HEK293 (cell line): ENCODE results near the gene KRT36.

Source experiments
- CTCF ChIA-PET: fragments of 350-600 bp; formaldehyde crosslinking; extraction: SDS; loops from one replicate; lab custom pipeline; 2021; ENCODE audit warnings: antibody characterized with exemption; lab: Yijun Ruan, JAX
- POLR2A ChIA-PET: fragments of 300-600 bp; formaldehyde crosslinking; extraction: SDS; loops from one replicate; lab custom pipeline; 2020; ENCODE audit warnings: antibody characterized with exemption, inconsistent platforms; lab: Yijun Ruan, JAX
- H3K27ac ChIP-seq: fragments of 200-500 bp; sonication (Bioruptor generic); 2 replicates; pipeline ENCODE4 v1.5.1; 2014; ENCODE audit warnings: low read depth, low read length, control low read depth, inconsistent platforms; ENCODE audit errors: extremely low read depth
- H3K36me3 ChIP-seq, 2 experiments: fragments of 200-500 bp in 1 of 2; sonication (Bioruptor generic) in 1 of 2; 1 replicate in 1 of 2; 2 replicates in 1 of 2; pipeline ENCODE4 v1.5.1; 2014 to 2017; ENCODE audit warnings: inconsistent platforms in 2 of 2, low read length in 2 of 2; ENCODE audit not compliant: control insufficient read depth in 2 of 2, insufficient read depth in 1 of 2
- H3K4me1 ChIP-seq: fragments of 200-500 bp; sonication (Bioruptor generic); 2 replicates; pipeline ENCODE4 v1.5.1; 2014; ENCODE audit warnings: mild to moderate bottlenecking, low read length, inconsistent platforms; ENCODE audit not compliant: control insufficient read depth, insufficient read depth
- H3K4me3 ChIP-seq: 2 replicates; pipeline ENCODE4 v1.5.1; 2011; ENCODE audit warnings: low read depth, mild to moderate bottlenecking, control low read depth, low read length, moderate library complexity
- H3K9me3 ChIP-seq: fragments of 200-500 bp; sonication (Bioruptor generic); 2 replicates; pipeline ENCODE4 v1.5.1; 2014; ENCODE audit warnings: low read depth, low read length, inconsistent platforms; ENCODE audit not compliant: control insufficient read depth, insufficient read depth
- FEZF1 ChIP-seq: fragments of 450-650 bp; formaldehyde crosslinking; IDR thresholded peaks from 2 replicates; pipeline ENCODE4 v1.5.1; 2016; ENCODE audit warnings: missing biosample characterization, missing genetic modification characterization
- HOXA7 ChIP-seq: sonication (generic); formaldehyde crosslinking; IDR thresholded peaks from 2 replicates; pipeline ENCODE4 v1.8.1; 2022; ENCODE audit warnings: missing genetic modification reagents, borderline replicate concordance
- IKZF3 ChIP-seq: fragments of 450-650 bp; IDR thresholded peaks from 2 replicates; pipeline ENCODE4 v1.5.0; 2018; ENCODE audit warnings: missing biosample characterization, mild to moderate bottlenecking, missing genetic modification characterization, moderate library complexity
- PRDM1 ChIP-seq: fragments of 450-650 bp; formaldehyde crosslinking; IDR thresholded peaks from 2 replicates; pipeline ENCODE4; 2016; ENCODE audit warnings: missing biosample characterization, missing genetic modification characterization
- SCRT2 ChIP-seq: fragments of 450-650 bp; formaldehyde crosslinking; IDR thresholded peaks from 2 replicates; pipeline ENCODE4 v1.5.1; 2016; ENCODE audit warnings: missing biosample characterization, missing genetic modification characterization
- SP7 ChIP-seq: fragments of 450-650 bp; formaldehyde crosslinking; IDR thresholded peaks from 2 replicates; pipeline ENCODE4 v1.5.1; 2016; ENCODE audit warnings: missing biosample characterization, missing genetic modification characterization
- YY2 ChIP-seq: fragments of 450-650 bp; formaldehyde crosslinking; IDR thresholded peaks from 2 replicates; pipeline ENCODE4 v1.5.1; 2016; ENCODE audit warnings: missing biosample characterization, missing genetic modification characterization
- ZBTB17 ChIP-seq: fragments of 450-650 bp; formaldehyde crosslinking; IDR thresholded peaks from 2 replicates; pipeline ENCODE4 v1.5.1; 2016; ENCODE audit warnings: missing biosample characterization, missing genetic modification characterization
- ZBTB20 ChIP-seq: fragments of 450-650 bp; formaldehyde crosslinking; IDR thresholded peaks from 2 replicates; pipeline ENCODE4 v1.5.1; 2016; ENCODE audit warnings: missing biosample characterization, missing genetic modification characterization
- ZIC2 ChIP-seq: fragments of 450-650 bp; formaldehyde crosslinking; IDR thresholded peaks from 2 replicates; pipeline ENCODE4 v1.5.1; 2016; ENCODE audit warnings: missing biosample characterization, missing genetic modification characterization
- ZNF114 ChIP-seq: fragments of 450-650 bp; formaldehyde crosslinking; IDR thresholded peaks from 2 replicates; pipeline ENCODE4 v1.5.0; 2017; ENCODE audit warnings: missing biosample characterization, missing genetic modification characterization
- ZNF169 ChIP-seq: fragments of 450-650 bp; formaldehyde crosslinking; IDR thresholded peaks from 2 replicates; pipeline ENCODE4 v1.5.1; 2016; ENCODE audit warnings: missing biosample characterization, missing genetic modification characterization
- ZNF211 ChIP-seq: fragments of 450-650 bp; formaldehyde crosslinking; IDR thresholded peaks from 2 replicates; pipeline ENCODE4 v1.5.1; 2016; ENCODE audit warnings: low read depth, missing biosample characterization, missing genetic modification characterization
- ZNF221 ChIP-seq: fragments of 450-650 bp; formaldehyde crosslinking; IDR thresholded peaks from 2 replicates; pipeline ENCODE4 v1.5.1; 2017; ENCODE audit warnings: missing biosample characterization, missing genetic modification characterization, borderline replicate concordance
- ZNF292 ChIP-seq: fragments of 450-650 bp; formaldehyde crosslinking; IDR thresholded peaks from 2 replicates; pipeline ENCODE4 v1.5.1; 2016; ENCODE audit warnings: low read depth, missing biosample characterization, missing genetic modification characterization, borderline replicate concordance
- ZNF311 ChIP-seq: fragments of 450-650 bp; formaldehyde crosslinking; IDR thresholded peaks from 2 replicates; pipeline ENCODE4 v1.5.1; 2017; ENCODE audit warnings: missing biosample characterization, missing genetic modification characterization, borderline replicate concordance
- ZNF391 ChIP-seq: fragments of 450-650 bp; formaldehyde crosslinking; IDR thresholded peaks from 2 replicates; pipeline ENCODE4 v1.5.1; 2016; ENCODE audit warnings: low read depth, missing biosample characterization, missing genetic modification characterization, borderline replicate concordance
- ZNF394 ChIP-seq: fragments of 450-650 bp; formaldehyde crosslinking; IDR thresholded peaks from 2 replicates; pipeline ENCODE4 v1.5.1; 2016; ENCODE audit warnings: missing biosample characterization, missing genetic modification characterization, mild to moderate bottlenecking, moderate library complexity, borderline replicate concordance
- ZNF404 ChIP-seq: fragments of 450-650 bp; formaldehyde crosslinking; IDR thresholded peaks from 2 replicates; pipeline ENCODE4 v1.5.1; 2017; ENCODE audit warnings: missing biosample characterization, missing genetic modification characterization
- ZNF416 ChIP-seq: fragments of 450-650 bp; formaldehyde crosslinking; IDR thresholded peaks from 2 replicates; pipeline ENCODE4 v1.5.1; 2016; ENCODE audit warnings: missing biosample characterization, missing genetic modification characterization
- ZNF426 ChIP-seq: fragments of 450-650 bp; formaldehyde crosslinking; IDR thresholded peaks from 2 replicates; pipeline ENCODE4 v1.5.1; 2017; ENCODE audit warnings: missing biosample characterization, missing genetic modification characterization, mild to moderate bottlenecking, inconsistent platforms, moderate library complexity
- ZNF558 ChIP-seq: fragments of 450-650 bp; formaldehyde crosslinking; IDR thresholded peaks from 2 replicates; pipeline ENCODE4 v1.5.1; 2016; ENCODE audit warnings: missing biosample characterization, missing genetic modification characterization
- ZNF623 ChIP-seq: fragments of 450-650 bp; formaldehyde crosslinking; IDR thresholded peaks from 2 replicates; pipeline ENCODE4 v1.5.1; 2016; ENCODE audit warnings: missing biosample characterization, missing genetic modification characterization
- ZNF660 ChIP-seq: fragments of 450-650 bp; IDR thresholded peaks from 2 replicates; pipeline ENCODE4 v1.5.1; 2018; ENCODE audit warnings: missing biosample characterization, mild to moderate bottlenecking, missing genetic modification characterization
- ZSCAN23 ChIP-seq: fragments of 450-650 bp; formaldehyde crosslinking; IDR thresholded peaks from 2 replicates; pipeline ENCODE4 v1.5.1; 2016; ENCODE audit warnings: missing biosample characterization, missing genetic modification characterization
- TF ChIP-seq, protein P1 (sequence below): fragments of 450-650 bp; IDR thresholded peaks from 2 replicates; pipeline ENCODE4 v1.5.1; 2018; ENCODE audit warnings: missing biosample characterization, missing genetic modification characterization
- TF ChIP-seq, protein P2 (sequence below): fragments of 450-650 bp; formaldehyde crosslinking; IDR thresholded peaks from 2 replicates; pipeline ENCODE4 v1.5.1; 2016; ENCODE audit warnings: missing biosample characterization, missing genetic modification characterization
- TF ChIP-seq, protein P3 (sequence below): fragments of 450-650 bp; formaldehyde crosslinking; IDR thresholded peaks from 2 replicates; pipeline ENCODE4 v1.5.1; 2016; ENCODE audit warnings: missing biosample characterization, missing genetic modification characterization
- TF ChIP-seq, protein P4 (sequence below): fragments of 450-650 bp; formaldehyde crosslinking; IDR thresholded peaks from 2 replicates; pipeline ENCODE4 v1.5.1; 2016; ENCODE audit warnings: missing biosample characterization, missing genetic modification characterization, low read depth

The KRT36 gene

DNA sequence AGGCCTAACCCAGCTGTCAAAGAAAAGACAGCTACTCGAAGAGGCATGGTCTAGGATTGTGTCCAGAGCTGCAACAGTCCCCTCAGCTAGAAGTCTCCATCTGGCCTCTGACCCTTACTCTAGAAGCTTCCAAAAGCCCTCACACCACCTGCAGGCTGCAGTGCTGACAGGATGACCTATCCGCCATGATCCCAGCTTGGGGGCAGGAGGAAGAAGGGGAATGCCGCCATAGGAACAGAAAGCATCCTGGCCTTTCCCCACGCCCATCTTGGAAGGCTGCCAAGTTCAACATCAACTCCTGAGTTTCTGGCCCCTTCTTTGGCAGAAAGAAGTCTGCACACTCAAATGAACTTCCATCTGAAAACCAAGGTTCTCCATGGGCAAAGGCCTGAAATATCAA lies 3.1 kb upstream of the KRT36 start (continued):
- TF ChIP-seq SCRT2 (tag by site-specific recombination) (no peak), ZNF391 (tag by site-specific recombination) (no peak), ZNF426 (no peak), SP7 (tag by site-specific recombination) (0 out of 2 replicates have a peak, but pooled peaks have one; percentile 11), ZIC2 (tag by site-specific recombination) (peak; percentile 29; the same call in 1 of the 2 replicates), ZBTB20 (peak; percentile 15; the same call in 1 of the 2 replicates), FEZF1 (tag by site-specific recombination) (no peak), ZNF221 (tag by site-specific recombination) (no peak), ZSCAN23 (tag by site-specific recombination) (no peak), ZBTB17 (tag by site-specific recombination) (peak; percentile 88)
- TF ChIP-seq, protein P1, sequence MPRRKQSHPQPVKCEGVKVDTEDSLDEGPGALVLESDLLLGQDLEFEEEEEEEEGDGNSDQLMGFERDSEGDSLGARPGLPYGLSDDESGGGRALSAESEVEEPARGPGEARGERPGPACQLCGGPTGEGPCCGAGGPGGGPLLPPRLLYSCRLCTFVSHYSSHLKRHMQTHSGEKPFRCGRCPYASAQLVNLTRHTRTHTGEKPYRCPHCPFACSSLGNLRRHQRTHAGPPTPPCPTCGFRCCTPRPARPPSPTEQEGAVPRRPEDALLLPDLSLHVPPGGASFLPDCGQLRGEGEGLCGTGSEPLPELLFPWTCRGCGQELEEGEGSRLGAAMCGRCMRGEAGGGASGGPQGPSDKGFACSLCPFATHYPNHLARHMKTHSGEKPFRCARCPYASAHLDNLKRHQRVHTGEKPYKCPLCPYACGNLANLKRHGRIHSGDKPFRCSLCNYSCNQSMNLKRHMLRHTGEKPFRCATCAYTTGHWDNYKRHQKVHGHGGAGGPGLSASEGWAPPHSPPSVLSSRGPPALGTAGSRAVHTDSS (tag by site-specific recombination), result no peak

DNA sequence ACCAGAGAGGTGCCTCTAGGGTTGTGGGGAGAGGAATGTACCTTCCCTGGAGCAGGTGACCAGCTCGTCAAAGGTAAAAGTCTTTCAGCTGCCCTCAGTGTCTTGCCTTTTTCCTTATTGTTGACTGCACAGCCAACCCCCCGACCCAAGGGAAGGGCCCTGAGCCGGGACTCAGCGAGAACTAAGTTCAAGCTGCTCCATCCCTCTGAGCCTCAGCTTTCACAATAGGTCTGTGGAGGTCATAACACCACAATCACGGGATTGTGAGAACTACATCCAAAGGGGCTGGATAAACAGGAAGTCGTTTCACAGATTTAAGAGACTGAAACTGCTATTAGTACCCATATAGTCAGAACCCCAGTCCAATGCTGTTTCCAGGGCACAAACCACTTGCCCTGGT lies 2.6 kb upstream of the KRT36 start:
- TF ChIP-seq, protein P2, sequence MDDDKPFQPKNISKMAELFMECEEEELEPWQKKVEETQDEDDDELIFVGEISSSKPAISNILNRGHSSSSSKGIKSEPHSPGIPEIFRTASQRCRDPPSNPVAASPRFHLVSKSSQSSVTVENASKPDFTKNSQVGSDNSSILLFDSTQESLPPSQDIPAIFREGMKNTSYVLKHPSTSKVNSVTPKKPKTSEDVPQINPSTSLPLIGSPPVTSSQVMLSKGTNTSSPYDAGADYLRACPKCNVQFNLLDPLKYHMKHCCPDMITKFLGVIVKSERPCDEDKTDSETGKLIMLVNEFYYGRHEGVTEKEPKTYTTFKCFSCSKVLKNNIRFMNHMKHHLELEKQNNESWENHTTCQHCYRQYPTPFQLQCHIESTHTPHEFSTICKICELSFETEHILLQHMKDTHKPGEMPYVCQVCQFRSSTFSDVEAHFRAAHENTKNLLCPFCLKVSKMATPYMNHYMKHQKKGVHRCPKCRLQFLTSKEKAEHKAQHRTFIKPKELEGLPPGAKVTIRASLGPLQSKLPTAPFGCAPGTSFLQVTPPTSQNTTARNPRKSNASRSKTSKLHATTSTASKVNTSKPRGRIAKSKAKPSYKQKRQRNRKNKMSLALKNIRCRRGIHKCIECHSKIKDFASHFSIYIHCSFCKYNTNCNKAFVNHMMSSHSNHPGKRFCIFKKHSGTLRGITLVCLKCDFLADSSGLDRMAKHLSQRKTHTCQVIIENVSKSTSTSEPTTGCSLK, result no peak
- TF ChIP-seq ZNF623 (tag by site-specific recombination) (no peak), ZNF416 (tag by site-specific recombination) (no peak), ZNF292 (tag by site-specific recombination) (no peak), ZNF169 (tag by site-specific recombination) (no peak), ZNF558 (tag by site-specific recombination) (no peak), ZNF311 (no peak)
- peaks cover 6% of the 10 kb centered on the region for H3K4me1 ChIP-seq
- CTCF ChIA-PET, result interaction anchor here (0.7 to 7.3 kb wide), 7 partner anchors 14 to 1221 kb away, joined by 3 to 63 read pairs (median 3); no protein-coding TSS in a partner anchor
- POLR2A ChIA-PET, result no interaction called here
- no peaks in the 10 kb centered on the region for H3K36me3 ChIP-seq
- H3K4me3 ChIP-seq, result no peak overlapping the region
- H3K27ac ChIP-seq, result no peak overlapping the region
- H3K9me3 ChIP-seq, result no peaks in the 10 kb centered on the region

DNA sequence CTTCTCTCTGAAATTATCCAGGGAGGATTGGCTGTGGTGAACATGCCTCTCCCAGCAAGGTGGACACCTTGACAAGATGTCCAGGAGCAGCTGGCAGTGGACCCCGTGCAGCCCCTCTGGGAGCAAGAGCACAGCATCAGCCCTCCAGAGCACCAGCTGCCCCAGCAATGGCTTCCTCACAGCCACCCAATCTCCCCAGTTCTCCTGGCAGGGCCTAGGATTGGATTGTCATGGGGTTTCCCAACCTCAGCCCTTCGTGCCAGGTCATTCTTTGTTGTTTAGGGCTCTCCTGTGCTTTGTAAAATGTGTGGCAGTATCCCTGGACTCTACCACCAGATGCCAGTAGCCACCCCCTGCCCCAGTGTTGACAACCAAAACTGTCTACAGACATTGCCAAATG lies 1.8 kb upstream of the KRT36 start:
- TF ChIP-seq, protein P3, sequence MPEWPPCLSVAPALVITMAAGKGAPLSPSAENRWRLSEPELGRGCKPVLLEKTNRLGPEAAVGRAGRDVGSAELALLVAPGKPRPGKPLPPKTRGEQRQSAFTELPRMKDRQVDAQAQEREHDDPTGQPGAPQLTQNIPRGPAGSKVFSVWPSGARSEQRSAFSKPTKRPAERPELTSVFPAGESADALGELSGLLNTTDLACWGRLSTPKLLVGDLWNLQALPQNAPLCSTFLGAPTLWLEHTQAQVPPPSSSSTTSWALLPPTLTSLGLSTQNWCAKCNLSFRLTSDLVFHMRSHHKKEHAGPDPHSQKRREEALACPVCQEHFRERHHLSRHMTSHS (tag by site-specific recombination), result no peak
- TF ChIP-seq YY2 (tag by site-specific recombination) (no peak), ZNF660 (tag by site-specific recombination) (no peak), ZNF211 (tag by site-specific recombination) (no peak), PRDM1 (tag by site-specific recombination) (no peak), IKZF3 (tag by site-specific recombination) (no peak), HOXA7 (CRISPR knock-in tag) (no peak), ZNF394 (no peak), ZNF404 (tag by site-specific recombination) (no peak), ZNF114 (tag by site-specific recombination) (no peak)
- TF ChIP-seq, protein P4, sequence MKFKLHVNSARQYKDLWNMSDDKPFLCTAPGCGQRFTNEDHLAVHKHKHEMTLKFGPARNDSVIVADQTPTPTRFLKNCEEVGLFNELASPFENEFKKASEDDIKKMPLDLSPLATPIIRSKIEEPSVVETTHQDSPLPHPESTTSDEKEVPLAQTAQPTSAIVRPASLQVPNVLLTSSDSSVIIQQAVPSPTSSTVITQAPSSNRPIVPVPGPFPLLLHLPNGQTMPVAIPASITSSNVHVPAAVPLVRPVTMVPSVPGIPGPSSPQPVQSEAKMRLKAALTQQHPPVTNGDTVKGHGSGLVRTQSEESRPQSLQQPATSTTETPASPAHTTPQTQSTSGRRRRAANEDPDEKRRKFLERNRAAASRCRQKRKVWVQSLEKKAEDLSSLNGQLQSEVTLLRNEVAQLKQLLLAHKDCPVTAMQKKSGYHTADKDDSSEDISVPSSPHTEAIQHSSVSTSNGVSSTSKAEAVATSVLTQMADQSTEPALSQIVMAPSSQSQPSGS (tag by site-specific recombination), result no peak
- Histone ChIP-seq H3K4me1 (peaks cover 6% of the 10 kb centered on the region), H3K9me3 (no peaks in the 10 kb centered on the region), H3K4me3 (no peak overlapping the region), H3K36me3 (no peaks in the 10 kb centered on the region), H3K27ac (no peak overlapping the region)
- ChIA-PET POLR2A (no interaction called here), CTCF (interaction anchor here (0.6 to 7.3 kb wide), 6 partner anchors 19 to 398 kb away, joined by 3 to 63 read pairs (median 4); no protein-coding TSS in a partner anchor)
